ENCODE results near the gene TBX22.
"Not testable (repeated sequence)": the region's sequence is repeated elsewhere in the genome, so short reads cannot be mapped to it uniquely, and the experiment has no call there.

The TBX22 gene

GRCh38 chrX:80014141-80014940 lies at the start of gene TBX22:
TBX22 (plus strand) TSS chrX:80014753; CDS start chrX:80022270, 7,517 bp downstream.
- DNase-seq (ENCODE audit: low read depth in 2 of 2): no peak

GRCh38 chrX:79975605-79976004 lies 38.9 kb upstream of the TBX22 start:
- no peak for DNase-seq (ENCODE audit: low read depth in 2 of 2)

- DNase-seq (ENCODE audit: low read depth in 2 of 2): no peak
Measured at GRCh38 chrX:80004458-80004857, 10.1 kb upstream of the TBX22 start.

GRCh38 chrX:80011522-80011921 lies 3.0 kb upstream of the TBX22 start:
- DNase-seq (ENCODE audit: low read depth in 2 of 2): no peak

- no peak for DNase-seq (ENCODE audit: low read depth in 2 of 2)
Measured at GRCh38 chrX:80016182-80016581, 1.6 kb downstream of the TBX22 start.

GRCh38 chrX:80021621-80022020 lies 7.1 kb downstream of the TBX22 start:
- DNase-seq (ENCODE audit: low read depth in 2 of 2): no peak

GRCh38 chrX:80022363-80023031 lies 7.9 kb downstream of the TBX22 start:
- DNase-seq (ENCODE audit: low read depth in 2 of 2): no peak

- no peak for DNase-seq (ENCODE audit: low read depth in 2 of 2)
Measured at GRCh38 chrX:80026116-80026515, 11.6 kb downstream of the TBX22 start.

- not testable (repeated sequence) for DNase-seq (ENCODE audit: low read depth in 2 of 2)
Measured at GRCh38 chrX:80066156-80066555, 51.6 kb downstream of the TBX22 start.

- not testable (repeated sequence) for DNase-seq (ENCODE audit: low read depth in 2 of 2)
Measured at GRCh38 chrX:80075625-80076024, 61.1 kb downstream of the TBX22 start.
